CD8-positive, alpha-beta memory T cell (primary cell): ENCODE data around the gene TDRD10. TPM values are rescaled to one million over a fixed set of nuclear protein-coding genes. Genes with fewer than 3 reads are reported as not detected.

Source experiments
- CTCF ChIA-PET: fragments of 350-600 bp; sonication (Branson Sonifier 250); formaldehyde crosslinking; loops from one replicate; lab custom pipeline; 2021; ENCODE audit warnings: antibody characterized with exemption; lab: Charles Lee
- POLR2A ChIA-PET: fragments of 350-600 bp; sonication (Branson Sonifier 250); formaldehyde crosslinking; loops from one replicate; lab custom pipeline; 2021; ENCODE audit warnings: antibody characterized with exemption; lab: Charles Lee
- DNase-seq, 5 donors: peaks; one replicate each; pipeline versions ENCODE4 v3.0.0 to v3.0.0-alpha.2; 2020 to 2022; ENCODE audit warnings: mixed read lengths in 1 of 5
- H3K27ac ChIP-seq: one replicate; pipeline ENCODE4 v1.7.0; 2013; ENCODE audit warnings: low read depth, mild to moderate bottlenecking, low read length, moderate library complexity
- H3K27me3 ChIP-seq: 2 replicates; pipeline ENCODE4 v1.7.0; 2013; ENCODE audit warnings: low read length, mild to moderate bottlenecking; ENCODE audit not compliant: insufficient read depth, poor library complexity, severe bottlenecking
- H3K36me3 ChIP-seq: 2 replicates; pipeline ENCODE4 v1.7.0; 2013; ENCODE audit warnings: mild to moderate bottlenecking, low read length, moderate library complexity; ENCODE audit not compliant: insufficient read depth
- H3K4me1 ChIP-seq: 2 replicates; pipeline ENCODE4 v1.7.0; 2013; ENCODE audit warnings: mild to moderate bottlenecking, low read length, moderate library complexity; ENCODE audit not compliant: insufficient read depth
- H3K4me3 ChIP-seq: 2 replicates; pipeline ENCODE4 v1.7.0; 2013; ENCODE audit warnings: mild to moderate bottlenecking, low read length
- H3K9me3 ChIP-seq: 2 replicates; pipeline ENCODE4 v1.7.0; 2013; ENCODE audit warnings: mild to moderate bottlenecking, low read length
- H3K27ac Mint-ChIP-seq, 8 donors: one replicate each; pipeline ENCODE4 v1.8.0; 2020 to 2021; ENCODE audit warnings: mixed read lengths in 8 of 8, mild to moderate bottlenecking in 6 of 8, inconsistent platforms in 3 of 8, moderate library complexity in 3 of 8
- H3K27me3 Mint-ChIP-seq, 2 donors: one replicate each; pipeline ENCODE4 v1.8.0; 2020 to 2021; ENCODE audit warnings: mixed read lengths in 2 of 2, mild to moderate bottlenecking in 1 of 2, moderate library complexity in 1 of 2
- H3K36me3 Mint-ChIP-seq, 3 donors: one replicate each; pipeline ENCODE4 v1.8.0; 2020 to 2021; ENCODE audit warnings: mixed read lengths in 3 of 3, inconsistent platforms in 1 of 3, mild to moderate bottlenecking in 1 of 3
- H3K4me1 Mint-ChIP-seq, 3 donors: one replicate each; pipeline ENCODE4 v1.8.0; 2020 to 2021; ENCODE audit warnings: mixed read lengths in 3 of 3, inconsistent platforms in 1 of 3, mild to moderate bottlenecking in 1 of 3
- H3K4me3 Mint-ChIP-seq, 7 donors: one replicate each; pipeline ENCODE4 v1.8.0; 2020 to 2021; ENCODE audit warnings: mixed read lengths in 7 of 7, mild to moderate bottlenecking in 6 of 7, moderate library complexity in 4 of 7, inconsistent platforms in 2 of 7
- H3K9me3 Mint-ChIP-seq, 5 donors: one replicate each; pipeline ENCODE4 v1.8.0; 2020 to 2022; ENCODE audit warnings: mixed read lengths in 5 of 5, mild to moderate bottlenecking in 3 of 5, moderate library complexity in 2 of 5, inconsistent platforms in 1 of 5
- polyA plus RNA-seq: library from polyadenylated mRNA; unstranded; fragments of 300-500 nt; fragmentation: Illumina TruSeq; gene quantifications from one replicate; pipeline ENCODE4 v1.2.3, GENCODE V29; 2021
- total RNA-seq, 2 experiments: library from RNA; stranded (reverse); gene quantifications; one replicate each; pipeline ENCODE4 v1.2.3, GENCODE V29; 2021

Gene TDRD10
- total and polyA plus RNA-seq, 3 experiments from 2014 or later: not detected

GRCh38 chr1:154541231-154541630, 39.2 kb downstream of the TDRD10 start:
- Mint-ChIP-seq H3K36me3 (no peaks in the 10 kb centered on the region), H3K27ac (no peak overlapping the region), H3K4me3 (no peak overlapping the region), H3K27me3 (peaks cover 5 to 23% of the 10 kb centered on the region in 2 donors), H3K9me3 (no peaks in the 10 kb centered on the region), H3K4me1 (no peaks in the 10 kb centered on the region)
- H3K4me3 ChIP-seq: no peak overlapping the region
- H3K4me1 ChIP-seq: no peaks in the 10 kb centered on the region
- no peaks in the 10 kb centered on the region for H3K36me3 ChIP-seq
- no peak for DNase-seq
- H3K9me3 ChIP-seq: no peaks in the 10 kb centered on the region
- ChIA-PET POLR2A (no interaction called here), CTCF (interaction anchor here (1.3 kb wide), 1 partner anchor 62 kb away, joined by 4 read pairs; no protein-coding TSS in a partner anchor)
- no peaks in the 10 kb centered on the region for H3K27me3 ChIP-seq
- H3K27ac ChIP-seq: no peak overlapping the region

GRCh38 chr1:154546264-154547063, 44.4 kb downstream of the TDRD10 start:
- Histone ChIP-seq H3K9me3 (no peaks in the 10 kb centered on the region), H3K27me3 (no peaks in the 10 kb centered on the region), H3K4me1 (no peaks in the 10 kb centered on the region), H3K4me3 (no peak overlapping the region), H3K27ac (no peak overlapping the region), H3K36me3 (peaks cover 16% of the 10 kb centered on the region)
- Mint-ChIP-seq H3K27me3 (peaks cover 2 to 4% of the 10 kb centered on the region in 2 donors), H3K4me3 (no peak overlapping the region), H3K27ac (peak overlapping the region in 1 of 8 donors; percentile 6), H3K36me3 (peaks cover 4 to 31% (median 10%) of the 10 kb centered on the region in 3 donors), H3K4me1 (peaks cover 10 to 31% (median 19%) of the 10 kb centered on the region in 3 donors), H3K9me3 (no peaks in the 10 kb centered on the region)
- CTCF ChIA-PET: interaction anchor here (0.6 to 3.0 kb wide), 10 partner anchors 9 to 276 kb away, joined by 3 to 23 read pairs (median 4); no protein-coding TSS in a partner anchor
- peak; percentile 18 to 66 (median 44) for DNase-seq
- POLR2A ChIA-PET: no interaction called here

GRCh38 chr1:154547105-154547732, 45.2 kb downstream of the TDRD10 start:
- Histone ChIP-seq H3K36me3 (peaks cover 23% of the 10 kb centered on the region), H3K27me3 (no peaks in the 10 kb centered on the region), H3K27ac (no peak overlapping the region), H3K4me1 (no peaks in the 10 kb centered on the region), H3K9me3 (no peaks in the 10 kb centered on the region), H3K4me3 (no peak overlapping the region)
- Mint-ChIP-seq H3K4me3 (no peak overlapping the region), H3K9me3 (no peaks in the 10 kb centered on the region), H3K27ac (peak overlapping the region in 1 of 8 donors; percentile 15), H3K36me3 (peaks cover 4 to 39% (median 14%) of the 10 kb centered on the region in 3 donors), H3K4me1 (peaks cover 10 to 31% (median 19%) of the 10 kb centered on the region in 3 donors), H3K27me3 (peaks cover 0 to 1% of the 10 kb centered on the region in 2 donors)
- POLR2A ChIA-PET: no interaction called here
- CTCF ChIA-PET: interaction anchor here (0.6 to 3.0 kb wide), 9 partner anchors 8 to 82 kb away, joined by 3 to 23 read pairs (median 4); no protein-coding TSS in a partner anchor
- DNase-seq: no peak

GRCh38 chr1:154548028-154548427, 46.0 kb downstream of the TDRD10 start:
- Mint-ChIP-seq H3K9me3 (no peaks in the 10 kb centered on the region), H3K4me1 (peaks cover 10 to 31% (median 19%) of the 10 kb centered on the region in 3 donors), H3K27ac (peak overlapping the region in 4 of 8 donors; percentile 15 to 84 (median 51)), H3K36me3 (peaks cover 4 to 47% (median 16%) of the 10 kb centered on the region in 3 donors), H3K4me3 (no peak overlapping the region), H3K27me3 (no peaks in the 10 kb centered on the region)
- peaks cover 31% of the 10 kb centered on the region for H3K36me3 ChIP-seq
- no peak overlapping the region for H3K27ac ChIP-seq
- ChIA-PET CTCF (interaction anchor here (3.0 kb wide), 1 partner anchor 68 kb away, joined by 23 read pairs; no protein-coding TSS in a partner anchor), POLR2A (no interaction called here)
- H3K9me3 ChIP-seq: no peaks in the 10 kb centered on the region
- no peak overlapping the region for H3K4me3 ChIP-seq
- no peaks in the 10 kb centered on the region for H3K27me3 ChIP-seq
- no peaks in the 10 kb centered on the region for H3K4me1 ChIP-seq
- DNase-seq: no peak

- no peaks in the 10 kb centered on the region for H3K27me3 Mint-ChIP-seq
- H3K4me1 Mint-ChIP-seq: peaks cover 10 to 36% (median 25%) of the 10 kb centered on the region in 3 donors
- POLR2A ChIA-PET: no interaction called here
- Histone ChIP-seq H3K27ac (no peak overlapping the region), H3K36me3 (peaks cover 44% of the 10 kb centered on the region), H3K4me3 (no peak overlapping the region), H3K9me3 (no peaks in the 10 kb centered on the region), H3K4me1 (no peaks in the 10 kb centered on the region), H3K27me3 (no peaks in the 10 kb centered on the region)
- DNase-seq: no peak
- no peaks in the 10 kb centered on the region for H3K9me3 Mint-ChIP-seq
- CTCF ChIA-PET: interaction anchor here (2.5 kb wide), 1 partner anchor 70 kb away, joined by 6 read pairs; no protein-coding TSS in a partner anchor
- H3K4me3 Mint-ChIP-seq: no peak overlapping the region
- H3K27ac Mint-ChIP-seq: peak overlapping the region in 3 of 8 donors; percentile 42 to 73 (median 73)
- peaks cover 9 to 59% (median 25%) of the 10 kb centered on the region in 3 donors for H3K36me3 Mint-ChIP-seq
Measured at GRCh38 chr1:154549202-154549770, 47.3 kb downstream of the TDRD10 start.

GRCh38 chr1:154550070-154550469, 48.1 kb downstream of the TDRD10 start:
- H3K4me1 ChIP-seq: no peaks in the 10 kb centered on the region
- ChIA-PET POLR2A (no interaction called here), CTCF (interaction anchor here (2.5 kb wide), 1 partner anchor 71 kb away, joined by 6 read pairs; no protein-coding TSS in a partner anchor)
- H3K4me3 Mint-ChIP-seq: peak overlapping the region in 1 of 7 donors; percentile 44
- no peaks in the 10 kb centered on the region for H3K27me3 Mint-ChIP-seq
- no peak overlapping the region for H3K27ac ChIP-seq
- H3K4me3 ChIP-seq: no peak overlapping the region
- H3K9me3 ChIP-seq: no peaks in the 10 kb centered on the region
- peaks cover 9 to 67% (median 31%) of the 10 kb centered on the region in 3 donors for H3K36me3 Mint-ChIP-seq
- no peak for DNase-seq
- no peaks in the 10 kb centered on the region for H3K9me3 Mint-ChIP-seq
- no peaks in the 10 kb centered on the region for H3K27me3 ChIP-seq
- peaks cover 14 to 38% (median 32%) of the 10 kb centered on the region in 3 donors for H3K4me1 Mint-ChIP-seq
- H3K36me3 ChIP-seq: peaks cover 51% of the 10 kb centered on the region
- H3K27ac Mint-ChIP-seq: peak overlapping the region in 2 of 8 donors; percentile 35 to 59

GRCh38 chr1:154550657-154551056, 48.6 kb downstream of the TDRD10 start:
- H3K4me1 Mint-ChIP-seq: peaks cover 16 to 44% (median 37%) of the 10 kb centered on the region in 3 donors
- Histone ChIP-seq H3K4me1 (peaks cover under 1% of the 10 kb centered on the region), H3K9me3 (no peaks in the 10 kb centered on the region), H3K27ac (no peak overlapping the region), H3K36me3 (peaks cover 57% of the 10 kb centered on the region), H3K4me3 (no peak overlapping the region), H3K27me3 (no peaks in the 10 kb centered on the region)
- peaks cover 9 to 73% (median 32%) of the 10 kb centered on the region in 3 donors for H3K36me3 Mint-ChIP-seq
- peak overlapping the region in 1 of 7 donors; percentile 44 for H3K4me3 Mint-ChIP-seq
- DNase-seq: no peak
- ChIA-PET POLR2A (no interaction called here), CTCF (interaction anchor here (1.5 to 2.5 kb wide), 2 partner anchors 9 to 71 kb away, joined by 4 to 6 read pairs; no protein-coding TSS in a partner anchor)
- H3K9me3 Mint-ChIP-seq: no peaks in the 10 kb centered on the region
- peak overlapping the region in 2 of 8 donors; percentile 64 to 81 for H3K27ac Mint-ChIP-seq
- no peaks in the 10 kb centered on the region for H3K27me3 Mint-ChIP-seq
